Measurements from ENCODE around the gene ANAPC5.
"Not testable (repeated sequence)": the region's sequence is repeated elsewhere in the genome, so short reads cannot be mapped to it uniquely, and the experiment has no call there.

Gene ANAPC5

GRCh38 chr12:121284551-121285390 lies 67.4 kb downstream of the ANAPC5 start:
- no peak for DNase-seq (ENCODE audit: low read depth)
- H3K4me3 ChIP-seq (ENCODE audit: low read depth, low read length) = no peak overlapping the region
- TF ChIP-seq CTCF (IDR thresholded peaks at IDR 0.05; ENCODE audit: low read depth, low read length, missing control alignments) = no peak

GRCh38 chr12:121283841-121284240 lies 68.4 kb downstream of the ANAPC5 start:
- DNase-seq (ENCODE audit: low read depth) = no peak
- no peak for TF ChIP-seq CTCF (IDR thresholded peaks at IDR 0.05; ENCODE audit: low read depth, low read length, missing control alignments)

GRCh38 chr12:121283388-121283787 lies 68.8 kb downstream of the ANAPC5 start:
- TF ChIP-seq CTCF (IDR thresholded peaks at IDR 0.05; ENCODE audit: low read depth, low read length, missing control alignments) = no peak
- no peak for DNase-seq (ENCODE audit: low read depth)
- no peak overlapping the region for H3K4me3 ChIP-seq (ENCODE audit: low read depth, low read length)

More at GRCh38 chr12:121283841-121284240, 68.4 kb downstream of the ANAPC5 start:
- no peak overlapping the region for H3K4me3 ChIP-seq (ENCODE audit: low read depth, low read length)

GRCh38 chr12:121282910-121283309 lies 69.3 kb downstream of the ANAPC5 start:
- not testable (repeated sequence) for H3K4me3 ChIP-seq (ENCODE audit: low read depth, low read length); DNase-seq (ENCODE audit: low read depth)

- no peak for TF ChIP-seq CTCF (IDR thresholded peaks at IDR 0.05; ENCODE audit: low read depth, low read length, missing control alignments)
- DNase-seq (ENCODE audit: low read depth) = no peak
- H3K4me3 ChIP-seq (ENCODE audit: low read depth, low read length) = no peak overlapping the region
Observed at GRCh38 chr12:121282072-121282742, 70.0 kb downstream of the ANAPC5 start.

GRCh38 chr12:121281116-121281515 lies 71.1 kb downstream of the ANAPC5 start:
- DNase-seq (ENCODE audit: low read depth); H3K4me3 ChIP-seq (ENCODE audit: low read depth, low read length): not testable (repeated sequence)

GRCh38 chr12:121280531-121280930 lies 71.7 kb downstream of the ANAPC5 start:
- DNase-seq (ENCODE audit: low read depth); H3K4me3 ChIP-seq (ENCODE audit: low read depth, low read length): not testable (repeated sequence)

- H3K4me3 ChIP-seq (ENCODE audit: low read depth, low read length) = no peak overlapping the region
- no peak for TF ChIP-seq CTCF (IDR thresholded peaks at IDR 0.05; ENCODE audit: low read depth, low read length, missing control alignments)
- no peak for DNase-seq (ENCODE audit: low read depth)
Observed at GRCh38 chr12:121279507-121279915, 72.7 kb downstream of the ANAPC5 start.

All from GM12864 (cell line).